ENCODE results near the gene AASDH.

GRCh38 chr4:56297776-56298175 is 89.5 kb downstream of the AASDH start:
- TF ChIP-seq ZBTB21 (CRISPR knock-in tag; IDR thresholded peaks at IDR 0.05; ENCODE audit: borderline replicate concordance) (no peak), HMGXB4 (CRISPR knock-in tag; IDR thresholded peaks at IDR 0.05) (no peak), CTCF (IDR thresholded peaks at IDR 0.05) (no peak), ESRRA (CRISPR knock-in tag; IDR thresholded peaks at IDR 0.05; ENCODE audit: borderline replicate concordance) (no peak)
